Astrocyte of the hippocampus (primary cell): ENCODE results near the gene ADGRG1.

Experiments
- DNase-seq: peaks from one replicate; pipeline ENCODE4 v3.0.0; 2011; ENCODE audit warnings: low read depth, low spot score

The ADGRG1 gene

GRCh38 chr16:57606147-57606846 is 22.1 kb upstream of the ADGRG1 start:
- no peak for DNase-seq

GRCh38 chr16:57606847-57607501 is 21.5 kb upstream of the ADGRG1 start:
- DNase-seq = no peak

GRCh38 chr16:57607676-57608461 is 20.6 kb upstream of the ADGRG1 start:
- DNase-seq = no peak

- DNase-seq = no peak
Measured at GRCh38 chr16:57608462-57609113, 19.8 kb upstream of the ADGRG1 start.

- no peak for DNase-seq
Measured at GRCh38 chr16:57609541-57610401, 18.7 kb upstream of the ADGRG1 start.

- no peak for DNase-seq
Measured at GRCh38 chr16:57610611-57611010, 17.8 kb upstream of the ADGRG1 start.

- DNase-seq = no peak
Measured at GRCh38 chr16:57611181-57611580, 17.2 kb upstream of the ADGRG1 start.

- no peak for DNase-seq
Measured at GRCh38 chr16:57611706-57612105, 16.7 kb upstream of the ADGRG1 start.

- no peak for DNase-seq
Measured at GRCh38 chr16:57612494-57612893, 15.9 kb upstream of the ADGRG1 start.

GRCh38 chr16:57613514-57613913 is 14.9 kb upstream of the ADGRG1 start:
- no peak for DNase-seq

- DNase-seq = no peak
Measured at GRCh38 chr16:57614536-57614935, 13.9 kb upstream of the ADGRG1 start.

GRCh38 chr16:57614944-57615343 is 13.5 kb upstream of the ADGRG1 start:
- no peak for DNase-seq

- DNase-seq = no peak
Measured at GRCh38 chr16:57615813-57616212, 12.6 kb upstream of the ADGRG1 start.

GRCh38 chr16:57616241-57616640 is 12.2 kb upstream of the ADGRG1 start:
- no peak for DNase-seq

GRCh38 chr16:57616876-57617275 is 11.6 kb upstream of the ADGRG1 start:
- DNase-seq = no peak

GRCh38 chr16:57617604-57618111 is 10.8 kb upstream of the ADGRG1 start:
- no peak for DNase-seq

GRCh38 chr16:57618296-57619132 is 9.9 kb upstream of the ADGRG1 start:
- DNase-seq = no peak

- DNase-seq = no peak
Measured at GRCh38 chr16:57619133-57619605, 9.3 kb upstream of the ADGRG1 start.

GRCh38 chr16:57619606-57620334 is 8.7 kb upstream of the ADGRG1 start:
- no peak for DNase-seq
